Measurements from ENCODE around the gene HBA2.

The HBA2 gene

DNA sequence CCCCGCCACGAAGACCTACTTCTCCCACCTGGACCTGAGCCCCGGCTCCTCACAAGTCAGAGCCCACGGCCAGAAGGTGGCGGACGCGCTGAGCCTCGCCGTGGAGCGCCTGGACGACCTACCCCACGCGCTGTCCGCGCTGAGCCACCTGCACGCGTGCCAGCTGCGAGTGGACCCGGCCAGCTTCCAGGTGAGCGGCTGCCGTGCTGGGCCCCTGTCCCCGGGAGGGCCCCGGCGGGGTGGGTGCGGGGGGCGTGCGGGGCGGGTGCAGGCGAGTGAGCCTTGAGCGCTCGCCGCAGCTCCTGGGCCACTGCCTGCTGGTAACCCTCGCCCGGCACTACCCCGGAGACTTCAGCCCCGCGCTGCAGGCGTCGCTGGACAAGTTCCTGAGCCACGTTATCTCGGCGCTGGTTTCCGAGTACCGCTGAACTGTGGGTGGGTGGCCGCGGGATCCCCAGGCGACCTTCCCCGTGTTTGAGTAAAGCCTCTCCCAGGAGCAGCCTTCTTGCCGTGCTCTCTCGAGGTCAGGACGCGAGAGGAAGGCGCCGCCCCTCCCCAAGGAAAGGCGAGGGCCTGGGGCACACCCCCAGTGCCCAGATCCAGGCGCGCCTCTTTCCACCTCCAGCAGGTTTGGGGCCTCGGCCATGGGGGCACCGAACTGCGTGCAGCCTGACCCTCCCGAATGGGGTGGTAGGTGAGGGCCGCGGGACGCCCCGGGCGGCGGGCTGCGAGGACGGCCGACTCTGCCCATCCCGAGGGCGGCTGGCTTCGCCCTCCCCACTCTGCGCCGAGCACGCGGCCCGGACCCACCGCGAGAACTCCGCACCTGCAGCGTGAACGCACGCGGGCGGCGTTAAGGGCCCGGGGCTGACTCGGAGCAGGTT lies 8.2 kb downstream of the HBA2 start:
- Histone ChIP-seq H3K4me3 (ENCODE audit: low read length in 2 of 2) (peak overlapping the region; percentile 23 to 41), H3K9ac (ENCODE audit: low read depth in 1 of 2, low read length in 2 of 2) (peak overlapping the region in 1 of 2 donors; percentile 10), H3K9me3 (ENCODE audit: control insufficient read depth in 2 of 2, low read length in 2 of 2) (no peaks in the 10 kb centered on the region), H3K36me3 (ENCODE audit: control insufficient read depth in 2 of 2, insufficient read depth in 2 of 2, low read length in 2 of 2) (peaks cover 0 to 5% of the 10 kb centered on the region in 2 donors), H3K27ac (ENCODE audit: low read depth in 2 of 2, low read length in 2 of 2) (no peak overlapping the region), H3K27me3 (ENCODE audit: control insufficient read depth in 2 of 2, insufficient read depth in 2 of 2, low read length in 2 of 2) (peaks cover 26 to 28% of the 10 kb centered on the region in 2 donors), H3K4me1 (ENCODE audit: control insufficient read depth in 2 of 2, insufficient read depth in 2 of 2, low read length in 2 of 2) (peaks cover 7 to 10% of the 10 kb centered on the region in 2 donors)

GRCh38 chr16:181565-182021 lies 8.9 kb downstream of the HBA2 start:
- Histone ChIP-seq H3K36me3 (ENCODE audit: control insufficient read depth in 2 of 2, insufficient read depth in 2 of 2, low read length in 2 of 2) (peaks cover 0 to 5% of the 10 kb centered on the region in 2 donors), H3K9ac (ENCODE audit: low read depth in 1 of 2, low read length in 2 of 2) (no peak overlapping the region), H3K4me1 (ENCODE audit: control insufficient read depth in 2 of 2, insufficient read depth in 2 of 2, low read length in 2 of 2) (peaks cover 7 to 10% of the 10 kb centered on the region in 2 donors), H3K4me3 (ENCODE audit: low read length in 2 of 2) (no peak overlapping the region), H3K27ac (ENCODE audit: low read depth in 2 of 2, low read length in 2 of 2) (no peak overlapping the region), H3K9me3 (ENCODE audit: control insufficient read depth in 2 of 2, low read length in 2 of 2) (no peaks in the 10 kb centered on the region), H3K27me3 (ENCODE audit: control insufficient read depth in 2 of 2, insufficient read depth in 2 of 2, low read length in 2 of 2) (peaks cover 26 to 28% of the 10 kb centered on the region in 2 donors)

- peaks cover 19 to 20% of the 10 kb centered on the region in 2 donors for H3K27me3 ChIP-seq (ENCODE audit: control insufficient read depth in 2 of 2, insufficient read depth in 2 of 2, low read length in 2 of 2)
- no peak overlapping the region for H3K4me3 ChIP-seq (ENCODE audit: low read length in 2 of 2)
- H3K27ac ChIP-seq (ENCODE audit: low read depth in 2 of 2, low read length in 2 of 2), result no peak overlapping the region
- no peak overlapping the region for H3K9ac ChIP-seq (ENCODE audit: low read depth in 1 of 2, low read length in 2 of 2)
- H3K9me3 ChIP-seq (ENCODE audit: control insufficient read depth in 2 of 2, low read length in 2 of 2), result no peaks in the 10 kb centered on the region
- peaks cover 7 to 12% of the 10 kb centered on the region in 2 donors for H3K36me3 ChIP-seq (ENCODE audit: control insufficient read depth in 2 of 2, insufficient read depth in 2 of 2, low read length in 2 of 2)
- H3K4me1 ChIP-seq (ENCODE audit: control insufficient read depth in 2 of 2, insufficient read depth in 2 of 2, low read length in 2 of 2), result peaks cover 7 to 10% of the 10 kb centered on the region in 2 donors
These were observed 10.3 kb downstream of the HBA2 start for GRCh38 chr16:183005-183404.

- no peak overlapping the region for H3K4me3 ChIP-seq (ENCODE audit: low read length in 2 of 2)
- no peak overlapping the region for H3K9ac ChIP-seq (ENCODE audit: low read depth in 1 of 2, low read length in 2 of 2)
- peaks cover 24 to 28% of the 10 kb centered on the region in 2 donors for H3K36me3 ChIP-seq (ENCODE audit: control insufficient read depth in 2 of 2, insufficient read depth in 2 of 2, low read length in 2 of 2)
- H3K27me3 ChIP-seq (ENCODE audit: control insufficient read depth in 2 of 2, insufficient read depth in 2 of 2, low read length in 2 of 2), result peaks cover 3 to 5% of the 10 kb centered on the region in 2 donors
- no peak overlapping the region for H3K27ac ChIP-seq (ENCODE audit: low read depth in 2 of 2, low read length in 2 of 2)
- no peaks in the 10 kb centered on the region for H3K9me3 ChIP-seq (ENCODE audit: control insufficient read depth in 2 of 2, low read length in 2 of 2)
- peaks cover 7 to 10% of the 10 kb centered on the region in 2 donors for H3K4me1 ChIP-seq (ENCODE audit: control insufficient read depth in 2 of 2, insufficient read depth in 2 of 2, low read length in 2 of 2)
These were observed 12.5 kb downstream of the HBA2 start for GRCh38 chr16:185213-185612.

GRCh38 chr16:185691-186090 lies 13.0 kb downstream of the HBA2 start:
- Histone ChIP-seq H3K9ac (ENCODE audit: low read depth in 1 of 2, low read length in 2 of 2) (no peak overlapping the region), H3K4me1 (ENCODE audit: control insufficient read depth in 2 of 2, insufficient read depth in 2 of 2, low read length in 2 of 2) (peaks cover 7 to 8% of the 10 kb centered on the region in 2 donors), H3K27ac (ENCODE audit: low read depth in 2 of 2, low read length in 2 of 2) (no peak overlapping the region), H3K4me3 (ENCODE audit: low read length in 2 of 2) (no peak overlapping the region), H3K36me3 (ENCODE audit: control insufficient read depth in 2 of 2, insufficient read depth in 2 of 2, low read length in 2 of 2) (peaks cover 29 to 33% of the 10 kb centered on the region in 2 donors), H3K27me3 (ENCODE audit: control insufficient read depth in 2 of 2, insufficient read depth in 2 of 2, low read length in 2 of 2) (peaks cover 3 to 5% of the 10 kb centered on the region in 2 donors), H3K9me3 (ENCODE audit: control insufficient read depth in 2 of 2, low read length in 2 of 2) (no peaks in the 10 kb centered on the region)

- no peaks in the 10 kb centered on the region for H3K27me3 ChIP-seq (ENCODE audit: control insufficient read depth in 2 of 2, insufficient read depth in 2 of 2, low read length in 2 of 2)
- no peak overlapping the region for H3K27ac ChIP-seq (ENCODE audit: low read depth in 2 of 2, low read length in 2 of 2)
- peaks cover 0 to 3% of the 10 kb centered on the region in 2 donors for H3K4me1 ChIP-seq (ENCODE audit: control insufficient read depth in 2 of 2, insufficient read depth in 2 of 2, low read length in 2 of 2)
- H3K9ac ChIP-seq (ENCODE audit: low read depth in 1 of 2, low read length in 2 of 2), result no peak overlapping the region
- H3K9me3 ChIP-seq (ENCODE audit: control insufficient read depth in 2 of 2, low read length in 2 of 2), result no peaks in the 10 kb centered on the region
- no peak overlapping the region for H3K4me3 ChIP-seq (ENCODE audit: low read length in 2 of 2)
- peaks cover 40 to 48% of the 10 kb centered on the region in 2 donors for H3K36me3 ChIP-seq (ENCODE audit: control insufficient read depth in 2 of 2, insufficient read depth in 2 of 2, low read length in 2 of 2)
These were observed 14.7 kb downstream of the HBA2 start for GRCh38 chr16:187330-187729.

DNA sequence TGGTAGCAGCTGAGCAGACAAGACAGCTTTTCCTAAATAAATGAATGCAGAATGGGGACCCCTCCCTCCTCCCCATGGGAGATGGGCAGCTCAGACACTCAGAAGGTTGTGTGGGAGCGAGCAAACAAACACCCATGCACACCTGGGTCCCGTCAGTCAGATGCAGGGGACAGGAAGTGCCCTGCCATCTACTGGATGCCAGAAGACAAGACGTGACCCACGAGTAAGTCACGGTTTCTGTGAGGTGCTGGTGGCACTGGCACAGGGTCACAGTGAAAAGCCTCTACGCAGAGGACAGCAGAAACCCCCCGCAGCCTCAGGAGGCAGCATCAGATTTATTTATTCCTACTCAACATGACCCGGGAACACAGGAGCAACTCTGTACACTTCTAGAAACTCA lies 16.0 kb downstream of the HBA2 start:
- Histone ChIP-seq H3K36me3 (ENCODE audit: control insufficient read depth in 2 of 2, insufficient read depth in 2 of 2, low read length in 2 of 2) (peaks cover 44 to 53% of the 10 kb centered on the region in 2 donors), H3K27ac (ENCODE audit: low read depth in 2 of 2, low read length in 2 of 2) (no peak overlapping the region), H3K9me3 (ENCODE audit: control insufficient read depth in 2 of 2, low read length in 2 of 2) (no peaks in the 10 kb centered on the region), H3K4me1 (ENCODE audit: control insufficient read depth in 2 of 2, insufficient read depth in 2 of 2, low read length in 2 of 2) (peaks cover 0 to 3% of the 10 kb centered on the region in 2 donors), H3K4me3 (ENCODE audit: low read length in 2 of 2) (no peak overlapping the region), H3K27me3 (ENCODE audit: control insufficient read depth in 2 of 2, insufficient read depth in 2 of 2, low read length in 2 of 2) (no peaks in the 10 kb centered on the region), H3K9ac (ENCODE audit: low read depth in 1 of 2, low read length in 2 of 2) (no peak overlapping the region)

DNA sequence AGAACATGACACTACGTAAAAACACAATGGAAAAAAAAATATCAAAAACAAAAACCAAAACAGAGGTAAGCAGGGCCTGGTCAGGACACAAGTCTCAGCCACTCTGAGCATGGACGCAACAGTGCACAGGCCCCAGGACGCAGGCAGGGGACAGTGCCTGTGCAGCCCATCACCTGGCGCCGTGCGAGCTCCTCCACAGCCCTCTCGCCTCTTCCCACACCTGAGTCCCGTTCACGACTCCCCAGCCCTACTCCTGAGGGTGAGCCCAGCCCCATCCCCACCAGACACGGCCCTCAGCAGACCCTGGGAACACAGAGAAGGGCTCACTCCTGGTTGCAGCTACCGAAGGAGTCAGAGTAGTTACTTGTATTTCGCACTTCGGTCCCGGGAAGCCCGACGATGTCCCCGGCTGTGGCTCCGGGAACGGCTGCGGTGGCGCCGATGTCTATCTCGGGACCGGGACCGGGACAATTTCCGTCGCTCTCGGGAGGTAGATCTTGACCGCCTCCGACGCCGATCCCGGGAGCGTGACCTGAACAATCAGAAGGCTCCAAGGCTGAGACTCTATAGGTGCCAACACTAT lies 17.0 kb downstream of the HBA2 start:
- H3K36me3 ChIP-seq (ENCODE audit: control insufficient read depth in 2 of 2, insufficient read depth in 2 of 2, low read length in 2 of 2), result peaks cover 47 to 61% of the 10 kb centered on the region in 2 donors

GRCh38 chr16:191831-192230 lies 19.2 kb downstream of the HBA2 start:
- no peak overlapping the region for H3K27ac ChIP-seq (ENCODE audit: low read depth in 2 of 2, low read length in 2 of 2)
- H3K9me3 ChIP-seq (ENCODE audit: control insufficient read depth in 2 of 2, low read length in 2 of 2), result no peaks in the 10 kb centered on the region
- H3K27me3 ChIP-seq (ENCODE audit: control insufficient read depth in 2 of 2, insufficient read depth in 2 of 2, low read length in 2 of 2), result no peaks in the 10 kb centered on the region
- H3K9ac ChIP-seq (ENCODE audit: low read depth in 1 of 2, low read length in 2 of 2), result no peak overlapping the region
- H3K4me3 ChIP-seq (ENCODE audit: low read length in 2 of 2), result no peak overlapping the region
- no peaks in the 10 kb centered on the region for H3K4me1 ChIP-seq (ENCODE audit: control insufficient read depth in 2 of 2, insufficient read depth in 2 of 2, low read length in 2 of 2)
- peaks cover 56 to 75% of the 10 kb centered on the region in 2 donors for H3K36me3 ChIP-seq (ENCODE audit: control insufficient read depth in 2 of 2, insufficient read depth in 2 of 2, low read length in 2 of 2)

More for the DNA sequence above, 17.0 kb downstream of the HBA2 start:
- Histone ChIP-seq H3K4me1 (ENCODE audit: control insufficient read depth in 2 of 2, insufficient read depth in 2 of 2, low read length in 2 of 2) (no peaks in the 10 kb centered on the region), H3K27me3 (ENCODE audit: control insufficient read depth in 2 of 2, insufficient read depth in 2 of 2, low read length in 2 of 2) (no peaks in the 10 kb centered on the region), H3K9me3 (ENCODE audit: control insufficient read depth in 2 of 2, low read length in 2 of 2) (no peaks in the 10 kb centered on the region), H3K27ac (ENCODE audit: low read depth in 2 of 2, low read length in 2 of 2) (no peak overlapping the region), H3K9ac (ENCODE audit: low read depth in 1 of 2, low read length in 2 of 2) (no peak overlapping the region), H3K4me3 (ENCODE audit: low read length in 2 of 2) (no peak overlapping the region)

DNA sequence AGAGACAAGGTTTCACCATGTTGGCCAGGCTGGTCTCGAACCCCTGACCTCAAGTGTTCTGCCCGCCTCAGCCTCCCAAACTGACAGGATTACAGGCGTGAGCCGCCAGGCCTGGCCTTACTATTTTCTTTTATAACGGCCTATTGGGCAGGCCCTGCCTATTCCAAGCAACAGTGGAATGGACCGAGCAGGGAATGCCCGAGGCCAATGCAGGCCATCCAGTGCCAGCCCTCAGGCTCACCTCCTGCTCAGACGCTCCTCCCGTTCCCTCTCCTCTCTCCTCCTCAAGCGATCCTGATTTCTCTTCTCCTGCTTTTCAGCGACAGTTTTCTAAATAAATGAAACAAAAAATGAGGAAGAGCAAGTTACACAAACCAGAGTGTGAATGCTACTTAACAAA lies 20.0 kb downstream of the HBA2 start:
- no peaks in the 10 kb centered on the region for H3K27me3 ChIP-seq (ENCODE audit: control insufficient read depth in 2 of 2, insufficient read depth in 2 of 2, low read length in 2 of 2)
- H3K4me1 ChIP-seq (ENCODE audit: control insufficient read depth in 2 of 2, insufficient read depth in 2 of 2, low read length in 2 of 2), result no peaks in the 10 kb centered on the region
- H3K4me3 ChIP-seq (ENCODE audit: low read length in 2 of 2), result no peak overlapping the region
- H3K9me3 ChIP-seq (ENCODE audit: control insufficient read depth in 2 of 2, low read length in 2 of 2), result no peaks in the 10 kb centered on the region
- no peak overlapping the region for H3K9ac ChIP-seq (ENCODE audit: low read depth in 1 of 2, low read length in 2 of 2)
- H3K36me3 ChIP-seq (ENCODE audit: control insufficient read depth in 2 of 2, insufficient read depth in 2 of 2, low read length in 2 of 2), result peaks cover 53 to 76% of the 10 kb centered on the region in 2 donors
- H3K27ac ChIP-seq (ENCODE audit: low read depth in 2 of 2, low read length in 2 of 2), result no peak overlapping the region

Data from mucosa of rectum (tissue), 2 donors.